ENCODE data around the gene CDC42. TPM values are rescaled to one million over a fixed set of nuclear protein-coding genes. Genes with fewer than 3 reads are reported as not detected.

The CDC42 gene
- total RNA-seq, 1 experiment from 2014 or later = 245 TPM

DNA sequence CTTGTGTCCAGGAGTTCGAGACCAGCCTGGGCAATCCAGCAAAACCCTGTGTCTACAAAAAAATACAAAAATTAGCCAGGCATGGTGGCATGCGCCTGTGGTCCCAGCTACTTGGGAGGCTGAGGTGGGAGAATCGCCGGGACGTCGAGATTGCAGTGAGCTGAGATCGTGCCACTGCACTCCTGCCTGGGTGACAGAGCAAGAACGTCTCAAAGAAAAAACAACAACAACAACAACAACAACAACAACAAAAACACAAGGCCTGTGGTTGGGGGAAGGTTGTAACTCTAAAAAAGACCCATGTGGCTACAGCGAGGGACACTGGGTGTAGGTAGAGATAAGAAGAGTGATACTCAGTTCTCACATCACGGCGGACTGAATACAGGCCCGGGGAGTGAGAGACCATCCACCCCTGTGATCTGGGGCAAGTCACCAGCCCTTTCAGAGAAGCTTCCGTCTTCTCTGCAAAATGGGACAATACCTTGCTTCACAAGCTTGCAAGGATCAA lies 848 bp upstream of the CDC42 start:
- no peak for DNase-seq
- H3F3A ChIP-seq (ENCODE audit: low read length, unreplicated experiment) = no peaks in the 10 kb centered on the region
- ChIA-PET CTCF (no interaction called here), POLR2A (ENCODE audit: unreplicated experiment) (no interaction called here)
- no peaks in the 10 kb centered on the region for H3K9me2 ChIP-seq (replicated peaks; ENCODE audit: low read length)
- TF ChIP-seq EZH2 (IDR thresholded peaks at IDR 0.05; ENCODE audit: low read length, unreplicated experiment) = no peak
- TF ChIP-seq EZH2phosphoT487 (IDR thresholded peaks at IDR 0.05; ENCODE audit: borderline replicate concordance, low read length) = no peak
- TF ChIP-seq, protein P1, sequence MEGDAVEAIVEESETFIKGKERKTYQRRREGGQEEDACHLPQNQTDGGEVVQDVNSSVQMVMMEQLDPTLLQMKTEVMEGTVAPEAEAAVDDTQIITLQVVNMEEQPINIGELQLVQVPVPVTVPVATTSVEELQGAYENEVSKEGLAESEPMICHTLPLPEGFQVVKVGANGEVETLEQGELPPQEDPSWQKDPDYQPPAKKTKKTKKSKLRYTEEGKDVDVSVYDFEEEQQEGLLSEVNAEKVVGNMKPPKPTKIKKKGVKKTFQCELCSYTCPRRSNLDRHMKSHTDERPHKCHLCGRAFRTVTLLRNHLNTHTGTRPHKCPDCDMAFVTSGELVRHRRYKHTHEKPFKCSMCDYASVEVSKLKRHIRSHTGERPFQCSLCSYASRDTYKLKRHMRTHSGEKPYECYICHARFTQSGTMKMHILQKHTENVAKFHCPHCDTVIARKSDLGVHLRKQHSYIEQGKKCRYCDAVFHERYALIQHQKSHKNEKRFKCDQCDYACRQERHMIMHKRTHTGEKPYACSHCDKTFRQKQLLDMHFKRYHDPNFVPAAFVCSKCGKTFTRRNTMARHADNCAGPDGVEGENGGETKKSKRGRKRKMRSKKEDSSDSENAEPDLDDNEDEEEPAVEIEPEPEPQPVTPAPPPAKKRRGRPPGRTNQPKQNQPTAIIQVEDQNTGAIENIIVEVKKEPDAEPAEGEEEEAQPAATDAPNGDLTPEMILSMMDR (conservative IDR thresholded peaks at IDR 0.05; ENCODE audit: low read depth, low read length) = no peak
- peak overlapping the region; percentile 82 for H3K4me2 ChIP-seq (ENCODE audit: low read length)
- ATAC-seq = no peak
- intact Hi-C loops (cut with micrococcal nuclease) = no loop called here
- no peaks in the 10 kb centered on the region for H3K9me3 ChIP-seq (ENCODE audit: low read length)
- H3K79me2 ChIP-seq (ENCODE audit: low read length) = peaks cover 37% of the 10 kb centered on the region
- no TSS peak for BruUV-seq (replicated peaks)
- peaks cover 10% of the 10 kb centered on the region; the same call in 1 of the 2 replicates for H3K36me3 ChIP-seq (ENCODE audit: low read depth, low read length)
- no peak overlapping the region for H3K9ac ChIP-seq (ENCODE audit: low read length)
- H3K4me3 ChIP-seq (ENCODE audit: low read length) = peak overlapping the region; percentile 98; the same call in 1 of the 2 replicates
- no peak overlapping the region for H3K27ac ChIP-seq (ENCODE audit: low read length)
- peaks cover 31% of the 10 kb centered on the region for H4K20me1 ChIP-seq (ENCODE audit: low read length)
- H3K4me1 ChIP-seq (ENCODE audit: insufficient read depth, low read length) = peaks cover 28% of the 10 kb centered on the region
- no peaks in the 10 kb centered on the region for H3K27me3 ChIP-seq (ENCODE audit: low read length)
- H2AFZ ChIP-seq (ENCODE audit: low read length) = peak overlapping the region; percentile 98

DNA sequence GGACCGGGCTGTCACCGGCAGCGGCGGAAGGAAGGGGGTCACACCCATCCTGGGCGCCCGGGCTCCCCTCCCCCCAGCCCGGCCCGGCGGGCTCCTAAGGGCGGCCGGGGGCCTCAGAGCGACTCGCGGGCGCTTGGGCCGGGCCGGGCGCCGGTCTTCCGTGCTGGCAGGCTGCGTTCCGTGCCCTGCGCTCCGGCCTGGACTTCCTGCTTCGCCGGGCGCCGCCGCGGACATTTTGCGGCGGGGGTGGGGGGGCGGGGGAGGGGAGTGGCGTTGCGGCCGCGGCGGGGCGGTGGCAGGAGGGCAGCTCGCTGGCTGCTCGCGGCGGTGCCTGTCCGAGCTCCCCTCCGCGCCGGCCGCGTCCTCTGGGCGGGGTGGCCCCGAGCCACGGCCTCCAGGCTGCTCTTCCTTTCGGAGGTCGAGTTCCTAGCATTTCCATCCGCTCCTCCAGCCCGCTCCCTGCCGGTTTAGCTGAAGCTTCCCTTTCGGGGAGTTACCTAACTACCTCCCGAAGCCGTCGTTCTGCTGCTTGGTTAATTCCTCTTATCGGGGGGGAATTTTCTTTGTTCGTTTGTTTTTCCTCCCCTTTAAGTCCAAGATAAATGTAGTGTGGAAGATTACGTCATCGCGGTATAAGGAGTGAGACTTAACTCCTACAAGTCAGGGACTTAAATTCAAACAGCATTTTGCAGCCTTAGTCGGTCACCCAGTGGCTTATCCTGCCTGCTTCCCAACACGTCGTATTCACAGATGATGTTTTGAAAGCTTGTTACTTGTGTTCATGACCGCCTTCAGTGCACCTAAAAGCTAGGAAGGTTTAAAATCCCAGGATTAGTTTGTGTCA lies 730 bp downstream of the CDC42 start:
- TF ChIP-seq, protein P1 (conservative IDR thresholded peaks at IDR 0.05; ENCODE audit: low read depth, low read length) = no peak
- no peak for TF ChIP-seq EZH2phosphoT487 (IDR thresholded peaks at IDR 0.05; ENCODE audit: borderline replicate concordance, low read length)
- TF ChIP-seq EZH2 (IDR thresholded peaks at IDR 0.05; ENCODE audit: low read length, unreplicated experiment) = no peak
- no peaks in the 10 kb centered on the region for H3K9me2 ChIP-seq (replicated peaks; ENCODE audit: low read length)
- no peaks in the 10 kb centered on the region for H3K27me3 ChIP-seq (ENCODE audit: low read length)
- peaks cover 22% of the 10 kb centered on the region; the same call in 1 of the 2 replicates for H3K36me3 ChIP-seq (ENCODE audit: low read depth, low read length)
- peak overlapping the region; percentile 98 for H3K4me3 ChIP-seq (ENCODE audit: low read length)
- ChIA-PET CTCF (no interaction called here), POLR2A (ENCODE audit: unreplicated experiment) (interaction anchor here (0.5 to 0.6 kb wide), 3 partner anchors 17 to 124 kb away, joined by 3 to 14 read pairs (median 3); no protein-coding TSS in a partner anchor)
- peak overlapping the region; percentile 85 for H3K27ac ChIP-seq (ENCODE audit: low read length)
- H3K79me2 ChIP-seq (ENCODE audit: low read length) = peaks cover 53% of the 10 kb centered on the region
- peak overlapping the region; percentile 99 for H3K9ac ChIP-seq (ENCODE audit: low read length)
- H3K9me3 ChIP-seq (ENCODE audit: low read length) = no peaks in the 10 kb centered on the region
- no peaks in the 10 kb centered on the region for H3F3A ChIP-seq (ENCODE audit: low read length, unreplicated experiment)
- H2AFZ ChIP-seq (ENCODE audit: low read length) = peak overlapping the region; percentile 98; the same call in 1 of the 2 replicates
- ATAC-seq (peak; percentile 45), DNase-seq (peak; percentile 41)
- H4K20me1 ChIP-seq (ENCODE audit: low read length) = peaks cover 47% of the 10 kb centered on the region
- intact Hi-C loops (cut with micrococcal nuclease) = no loop called here
- peak overlapping the region; percentile 91 for H3K4me2 ChIP-seq (ENCODE audit: low read length)
- peaks cover 32% of the 10 kb centered on the region for H3K4me1 ChIP-seq (ENCODE audit: insufficient read depth, low read length)
- TSS peak; percentile 57 for BruUV-seq (replicated peaks)
